Esophagus mucosa (tissue), 1 donor: ENCODE results near the gene FOXI3. TPM values are rescaled to one million over a fixed set of nuclear protein-coding genes. Genes with fewer than 3 reads are reported as not detected.

Experiments used
- ATAC-seq: fragments of 200-7000 bp; cut with Tn5 transposase; one replicate; pipeline ENCODE4 v1.9.1; 2020
- total RNA-seq: library from RNA; stranded (reverse); gene quantifications from one replicate; pipeline ENCODE4 v1.2.4, GENCODE V29; 2023
- donor health status: DM: yes; HTN: yes; CAD: no.

The FOXI3 gene
- total RNA-seq = not detected

DNA sequence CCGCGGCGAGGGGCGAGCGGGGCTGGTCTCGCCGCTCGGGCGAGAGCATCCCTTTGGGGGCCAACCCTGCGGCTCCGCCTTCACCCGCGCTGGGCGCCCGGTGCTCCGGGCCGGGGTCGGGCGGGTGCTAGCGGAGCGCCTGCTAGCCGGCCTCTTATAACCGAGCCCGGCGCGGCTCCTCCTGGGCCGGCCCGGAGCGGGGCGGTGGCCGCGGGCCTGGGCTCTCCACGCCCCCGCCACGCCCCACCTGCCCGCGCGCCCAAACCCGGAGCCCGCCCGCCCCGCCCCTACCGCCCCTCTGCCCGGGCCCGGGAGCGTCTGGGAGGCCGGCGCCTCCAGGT, at the start of gene FOXI3:
TSS of gene FOXI3 (minus strand) at position 129 of the 341 bp plus-strand sequence. CDS start 158 bp downstream, outside the sequence.
- ATAC-seq = no peak

DNA sequence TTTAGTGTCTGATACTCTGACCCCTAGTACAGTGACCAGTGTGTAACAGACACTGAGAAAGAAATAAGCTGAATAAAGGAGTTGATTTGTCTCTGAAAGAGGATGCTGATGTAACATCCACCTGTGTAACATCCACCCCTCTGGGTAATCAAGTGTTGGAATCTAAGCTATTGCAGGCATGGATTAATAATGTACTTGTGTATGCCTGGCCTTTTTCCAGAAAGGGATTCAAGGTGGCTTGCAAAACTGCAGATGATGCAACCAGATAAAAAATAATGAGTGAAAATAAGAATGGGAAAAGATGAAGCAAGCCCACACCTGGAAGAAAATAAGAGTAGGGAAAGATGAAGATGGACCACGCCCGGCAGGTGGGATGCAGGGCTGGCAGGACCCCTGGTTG, 48.2 kb upstream of the FOXI3 start:
- peak; percentile 69 for ATAC-seq

DNA sequence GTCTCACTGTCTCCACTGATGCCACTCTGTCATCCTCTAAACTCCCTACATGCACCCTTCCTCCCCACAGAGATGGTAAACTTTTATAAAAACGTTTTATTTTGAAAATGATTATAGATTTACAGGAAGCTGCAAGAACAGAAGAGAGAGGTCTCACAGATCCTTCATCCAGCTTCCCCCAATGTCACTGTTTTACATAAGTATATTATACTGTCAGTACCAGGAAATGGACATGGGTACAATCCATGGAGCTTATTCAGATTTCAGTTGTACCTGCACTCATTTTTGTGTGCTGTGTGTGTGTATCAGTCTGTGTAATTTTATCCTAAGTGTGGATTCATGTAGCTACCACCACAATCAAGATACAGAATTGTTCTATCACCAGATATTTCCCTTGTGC, 46.7 kb upstream of the FOXI3 start:
- no peak for ATAC-seq

DNA sequence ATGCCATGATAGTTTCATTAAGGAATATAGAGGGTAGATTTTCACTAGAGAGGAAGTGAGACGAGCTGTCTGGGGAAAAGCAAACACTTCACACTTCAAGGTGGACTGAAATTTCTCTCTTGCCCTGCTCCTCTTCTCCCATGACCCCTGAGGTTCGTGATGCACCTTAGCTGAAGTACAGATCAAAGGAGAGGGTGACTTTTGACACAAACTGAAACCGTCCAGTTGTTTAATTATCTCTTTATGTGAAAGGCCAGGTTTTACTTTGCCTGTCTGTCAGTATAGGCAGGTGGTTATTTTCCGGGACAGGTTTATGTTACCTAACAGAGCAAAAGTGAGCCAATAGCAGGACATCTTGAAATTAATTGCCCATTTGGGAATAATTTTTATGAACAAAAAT, 41.0 kb upstream of the FOXI3 start:
- ATAC-seq = no peak

DNA sequence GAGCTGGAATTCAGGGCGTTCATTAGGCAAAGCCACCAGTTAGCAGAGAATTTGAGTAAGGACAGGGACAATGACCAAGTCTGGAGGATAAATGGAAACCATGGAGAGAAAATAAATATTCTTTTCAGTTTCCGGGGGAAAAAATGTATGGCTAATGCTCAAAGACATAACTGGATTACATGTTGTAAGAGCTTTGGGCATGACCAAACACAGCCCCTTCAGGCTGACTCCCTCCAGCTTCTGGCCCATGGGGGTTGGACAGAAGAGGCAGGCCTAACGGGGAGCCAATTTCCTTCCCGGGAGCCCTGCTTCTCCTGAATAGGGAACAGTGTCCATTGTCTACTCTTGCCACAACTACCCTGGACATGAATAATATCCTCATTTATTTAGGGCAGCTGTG, 39.5 kb upstream of the FOXI3 start:
- ATAC-seq = no peak

DNA sequence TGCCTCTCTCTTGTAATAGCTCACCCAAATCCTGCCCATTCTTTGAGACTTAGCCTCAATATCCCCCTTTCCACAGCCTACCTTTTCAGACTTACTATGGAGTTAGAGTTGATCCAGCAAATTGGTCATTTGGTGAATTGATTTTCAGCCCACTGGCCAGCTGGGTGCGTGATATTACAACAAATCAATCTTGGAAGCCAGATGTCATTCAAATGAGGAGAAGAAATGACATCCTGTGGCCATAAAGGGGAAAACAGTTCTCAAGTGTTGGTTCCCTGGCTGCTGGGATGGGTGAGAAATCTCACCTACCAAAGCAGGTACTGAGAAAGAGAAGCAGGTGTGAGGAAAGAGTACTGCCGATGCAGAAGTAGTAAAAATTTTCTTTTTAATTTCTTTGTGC, 36.7 kb upstream of the FOXI3 start:
- ATAC-seq = no peak

DNA sequence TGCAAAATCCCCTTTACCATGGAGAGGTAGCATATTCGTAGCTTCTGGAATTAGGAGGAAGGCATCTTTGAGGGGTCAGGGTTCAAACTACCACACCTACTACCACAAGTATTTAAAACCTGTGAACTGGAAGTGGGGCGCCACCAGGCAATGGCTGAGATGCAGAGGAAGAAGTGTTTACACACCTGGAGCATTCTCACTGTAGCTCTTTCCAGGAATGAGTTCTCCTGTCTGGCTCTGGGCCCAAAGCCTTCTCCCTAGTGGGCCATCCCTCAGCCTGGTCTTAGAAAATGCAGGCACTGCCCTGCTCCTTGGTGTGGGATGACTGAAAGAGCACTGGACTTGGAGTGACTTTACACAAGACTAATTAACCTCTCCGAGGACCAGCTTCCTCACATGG, 30.7 kb upstream of the FOXI3 start:
- no peak for ATAC-seq

DNA sequence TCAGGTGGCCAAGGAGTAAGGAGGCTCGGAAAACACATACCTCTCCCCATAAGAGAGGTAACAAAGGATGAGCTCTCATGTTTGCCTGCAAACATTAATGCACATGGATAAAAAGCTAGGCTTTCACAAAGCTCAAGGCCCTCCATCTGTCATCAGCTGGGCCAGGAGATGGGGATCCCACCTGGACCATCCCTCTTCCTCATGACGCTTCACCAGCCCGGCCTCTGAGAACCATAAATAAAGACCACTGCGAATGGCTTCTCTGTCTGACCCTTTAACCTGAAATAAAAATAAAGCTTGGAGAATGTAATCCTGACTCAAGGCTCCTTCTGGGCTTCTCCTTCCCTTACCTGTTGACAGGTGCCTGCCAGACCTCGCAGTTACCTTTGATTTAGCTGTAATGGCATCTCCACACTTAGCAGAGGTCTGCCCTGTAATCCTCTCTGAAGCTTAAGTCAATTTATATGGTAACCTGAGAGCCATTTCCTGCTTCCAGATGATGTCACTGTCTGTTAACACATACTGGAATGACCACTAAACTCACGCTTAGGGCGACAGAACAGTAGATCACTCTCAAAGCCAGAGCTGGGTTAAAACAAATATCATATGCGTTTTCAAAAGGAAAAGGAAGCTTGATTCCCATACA, 29.3 kb upstream of the FOXI3 start:
- peak; percentile 74 for ATAC-seq

DNA sequence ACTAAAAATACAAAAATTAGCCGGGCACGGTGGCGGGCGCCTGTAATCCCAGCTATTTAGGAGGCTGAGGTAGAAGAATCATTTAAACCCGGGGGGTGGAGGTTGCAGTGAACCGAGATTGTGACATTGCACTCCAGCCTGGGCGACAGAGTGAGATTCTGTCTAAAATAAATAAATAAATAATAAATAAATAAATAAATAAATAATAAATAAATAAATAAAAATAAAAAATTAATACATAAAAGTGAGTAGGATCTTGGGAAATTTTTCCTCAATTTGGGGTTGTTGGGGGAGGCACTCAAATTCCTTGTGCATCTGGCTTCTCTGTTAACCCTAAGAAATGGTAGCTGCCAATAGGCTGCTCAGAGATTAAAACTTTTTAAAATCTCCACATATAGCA, 20.3 kb upstream of the FOXI3 start:
- no peak for ATAC-seq

DNA sequence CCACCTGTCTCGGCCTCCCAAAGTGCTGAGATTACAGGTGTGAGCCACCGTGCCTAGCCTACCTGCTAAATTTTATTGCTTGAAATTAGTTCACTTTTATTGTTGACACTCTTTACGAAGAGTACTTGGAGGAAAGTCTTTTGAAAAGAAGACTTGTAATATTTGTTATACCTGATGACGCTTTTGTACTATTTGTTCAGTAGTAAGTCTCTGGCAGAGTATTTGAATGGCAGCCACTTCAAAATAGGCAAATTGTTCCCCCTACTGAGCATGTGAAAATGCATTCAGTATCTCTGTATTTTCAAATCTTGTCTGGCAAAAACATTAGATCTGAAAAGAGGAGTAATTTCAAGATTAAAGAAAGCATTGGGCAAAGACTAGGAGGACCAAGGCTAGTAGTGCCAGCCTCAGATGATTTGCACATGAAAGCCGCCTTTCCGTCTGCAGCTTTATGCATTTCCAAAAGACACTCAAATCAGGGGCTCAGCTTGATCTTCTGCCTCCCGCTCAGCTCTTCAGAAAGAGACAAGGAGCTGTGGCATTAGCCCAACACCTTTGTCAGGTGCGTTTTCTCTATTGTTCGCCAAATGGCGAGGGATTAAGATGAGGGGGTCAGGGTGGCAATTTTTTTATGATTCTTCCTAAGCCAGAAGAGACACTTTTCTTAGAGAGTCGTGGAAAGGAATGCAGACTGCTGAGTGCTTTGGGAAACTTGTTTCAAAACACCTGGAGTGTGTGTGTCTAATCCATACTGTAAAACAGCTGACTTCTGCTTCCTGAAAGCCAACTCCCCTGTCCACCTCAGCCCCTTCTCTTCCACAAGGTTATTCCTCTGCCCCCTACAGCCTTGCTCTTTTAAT, 18.8 kb upstream of the FOXI3 start:
- ATAC-seq = no peak

DNA sequence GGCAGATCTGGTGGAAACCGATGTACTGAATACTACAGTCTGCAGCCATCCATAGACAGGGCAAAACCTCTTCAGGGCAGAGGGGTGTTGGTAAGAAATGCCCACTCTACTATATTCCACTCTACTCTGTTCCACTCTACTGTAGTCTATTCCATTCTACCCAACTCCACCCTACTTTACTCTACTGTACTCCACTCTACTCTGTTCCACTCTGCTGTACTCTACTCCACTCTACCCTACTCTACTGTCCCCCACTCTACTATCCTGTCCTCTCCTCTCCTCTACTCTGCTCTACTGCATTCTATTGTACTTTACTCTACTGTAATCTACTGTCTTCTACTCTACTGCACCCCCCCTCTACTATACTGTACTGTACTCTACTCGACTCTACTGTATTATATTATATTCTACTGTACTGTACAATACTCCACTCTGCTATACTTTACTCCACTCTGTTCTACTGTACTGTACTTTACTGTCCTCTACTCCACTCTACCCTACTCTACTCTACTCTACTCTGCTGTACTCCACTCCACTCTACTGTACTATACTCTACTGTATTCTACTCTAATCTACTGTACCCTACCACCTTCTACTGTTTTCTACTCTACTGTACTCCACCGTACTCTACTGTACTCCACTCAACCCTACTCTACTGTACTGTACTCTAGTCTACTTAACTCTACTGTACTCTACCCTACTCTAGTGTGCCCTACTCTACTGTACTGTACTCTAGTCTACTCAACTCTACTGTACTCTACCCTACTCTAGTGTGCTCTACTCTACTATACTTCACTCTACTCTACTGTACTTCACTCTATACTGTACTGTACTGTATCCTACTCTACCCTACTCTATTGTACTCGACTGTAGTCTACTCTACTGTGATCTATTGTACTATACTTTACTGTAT, 17.0 kb upstream of the FOXI3 start:
- ATAC-seq = peak; percentile 29

DNA sequence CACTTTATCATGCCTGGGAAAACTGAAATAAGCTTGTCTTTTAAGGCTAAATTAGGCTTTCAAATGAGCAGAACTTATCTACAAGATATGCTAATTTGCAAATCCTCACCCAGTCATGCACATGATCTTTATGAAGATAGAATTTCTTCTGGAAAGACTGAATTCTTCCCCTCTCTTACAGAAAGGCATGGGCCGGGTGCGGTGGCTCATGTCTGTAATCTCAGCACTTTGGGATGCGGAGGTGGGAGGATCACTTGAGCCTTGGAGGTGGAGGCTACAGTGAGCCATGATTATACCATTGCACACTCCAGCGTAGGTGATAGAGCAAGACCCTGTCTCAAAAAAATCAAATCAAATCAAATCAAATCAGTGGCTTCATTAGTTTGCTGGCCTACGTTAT, 11.7 kb upstream of the FOXI3 start:
- no peak for ATAC-seq

DNA sequence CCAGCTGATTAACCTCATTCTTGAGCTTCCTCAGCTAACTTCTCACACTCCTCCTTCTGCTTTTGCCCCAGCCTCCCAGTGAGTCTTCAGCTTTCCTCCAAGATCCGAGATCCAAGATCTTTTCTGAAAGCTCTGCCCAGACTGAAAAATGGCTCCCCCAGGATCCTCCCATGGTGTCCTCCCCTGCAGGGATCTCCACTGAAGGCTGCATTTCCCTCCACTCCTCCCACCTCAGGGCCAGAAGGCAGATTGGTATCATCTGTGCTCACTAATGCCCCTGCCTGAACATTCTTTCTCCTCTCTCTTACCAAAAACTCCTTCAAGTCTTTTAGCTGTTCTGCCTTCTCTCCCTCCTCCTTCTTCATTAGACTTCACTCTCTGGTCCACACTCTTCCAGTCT, 6.1 kb upstream of the FOXI3 start:
- no peak for ATAC-seq

DNA sequence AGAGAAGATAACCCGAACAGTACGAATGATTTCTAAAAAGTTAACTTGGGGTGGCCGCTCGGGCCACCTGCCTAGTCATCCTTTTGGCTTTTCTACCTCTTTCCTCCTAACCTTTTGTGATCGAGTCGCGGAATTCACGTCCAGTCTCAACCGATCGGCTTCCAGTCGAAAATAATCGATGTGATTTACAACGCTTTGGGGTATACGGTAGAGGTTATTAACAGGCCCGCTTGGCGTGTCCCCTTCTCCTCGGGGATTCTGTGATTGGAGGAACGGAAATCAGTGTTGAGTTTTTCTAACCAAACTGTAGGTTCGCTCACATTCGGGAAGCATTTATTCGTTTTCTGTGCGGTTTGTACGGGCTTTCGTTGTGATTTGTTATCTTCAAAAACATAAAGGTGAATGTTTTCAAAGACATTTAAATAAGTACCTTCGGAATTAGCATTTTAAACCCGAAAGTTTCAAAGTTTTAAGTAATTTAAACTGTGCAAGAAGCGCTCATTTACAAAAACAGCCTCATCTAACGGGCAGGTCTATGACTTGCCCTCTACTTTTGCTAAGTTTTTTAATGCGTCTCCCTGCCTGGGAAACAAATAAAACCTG, 588 bp upstream of the FOXI3 start:
- no peak for ATAC-seq

DNA sequence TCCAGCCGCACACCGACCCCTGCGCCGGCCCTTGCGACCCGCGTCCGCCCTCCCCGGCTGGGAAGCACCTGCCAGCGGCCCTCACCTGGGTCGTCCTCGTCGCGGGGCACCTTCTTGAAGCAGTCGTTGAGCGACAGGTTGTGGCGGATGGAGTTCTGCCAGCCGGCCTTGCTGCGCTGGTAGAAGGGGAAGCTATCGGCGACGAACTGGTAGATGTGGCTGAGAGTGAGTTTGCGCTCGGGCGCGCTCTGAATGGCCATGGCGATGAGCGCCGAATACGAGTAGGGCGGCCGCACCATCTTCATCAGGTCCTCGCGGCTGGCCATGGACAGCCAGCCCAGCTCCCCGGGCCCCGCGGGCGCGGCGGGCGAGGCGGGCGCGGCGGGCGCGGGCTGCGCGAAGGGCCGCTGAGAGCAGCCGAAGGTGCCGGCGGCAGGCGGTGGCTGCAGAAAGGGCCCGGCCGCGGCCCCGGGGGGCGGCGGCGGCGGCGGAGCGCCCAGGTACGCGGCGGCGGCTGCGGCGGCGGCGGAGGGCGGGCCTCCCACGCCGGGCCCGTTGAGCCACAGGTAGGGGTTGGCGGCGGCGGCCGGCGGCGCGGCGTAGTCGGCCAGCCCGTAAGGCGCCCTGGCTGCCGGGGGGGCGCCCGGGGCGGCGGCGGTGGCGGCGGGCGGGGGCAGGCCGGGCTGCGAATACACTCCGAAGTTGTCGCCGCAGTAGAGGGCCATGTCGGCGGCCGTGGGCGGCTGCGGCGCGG, 505 bp downstream of the FOXI3 start:
- ATAC-seq = no peak

DNA sequence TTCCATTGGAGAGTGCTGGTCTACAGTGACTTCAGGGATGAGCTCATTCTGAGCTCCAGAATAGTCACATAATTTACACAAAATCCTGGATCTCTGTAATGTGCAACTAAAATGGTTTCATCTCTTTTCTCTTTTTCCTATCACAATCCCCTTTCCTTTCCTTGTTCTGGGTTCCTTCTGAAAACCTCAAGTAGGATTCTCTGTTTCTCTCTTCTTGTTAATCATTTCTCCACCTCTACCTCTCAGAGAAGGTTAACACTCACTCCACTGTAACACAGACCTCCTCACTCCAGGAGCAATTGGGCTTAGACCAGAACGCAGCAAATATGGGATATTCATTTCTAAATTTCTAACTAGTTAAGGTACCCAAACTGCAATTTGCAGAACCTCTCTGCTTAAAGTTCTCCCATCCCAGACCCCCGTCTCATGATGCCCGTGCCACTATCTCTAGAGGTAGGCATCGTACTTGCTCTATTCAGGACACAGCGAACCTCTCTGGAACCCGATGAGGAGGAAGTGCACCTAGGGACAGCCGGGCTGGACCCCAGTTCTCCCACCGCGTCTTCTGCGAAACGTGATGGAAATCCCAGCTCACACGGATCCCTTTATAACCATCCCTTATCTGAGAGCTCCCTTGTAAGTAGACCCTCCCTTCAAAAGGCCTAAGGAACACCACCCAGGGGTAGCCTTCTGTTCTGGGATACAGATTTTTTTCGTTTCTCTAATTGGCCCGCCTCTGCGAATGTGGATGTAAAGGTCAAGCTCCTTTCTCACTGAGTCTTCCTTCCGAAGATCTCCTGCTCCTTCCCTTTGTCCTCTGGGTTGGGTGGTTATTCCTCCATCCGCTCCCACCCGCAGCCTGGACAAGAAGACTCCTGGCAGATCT, 1.3 kb downstream of the FOXI3 start:
- no peak for ATAC-seq

DNA sequence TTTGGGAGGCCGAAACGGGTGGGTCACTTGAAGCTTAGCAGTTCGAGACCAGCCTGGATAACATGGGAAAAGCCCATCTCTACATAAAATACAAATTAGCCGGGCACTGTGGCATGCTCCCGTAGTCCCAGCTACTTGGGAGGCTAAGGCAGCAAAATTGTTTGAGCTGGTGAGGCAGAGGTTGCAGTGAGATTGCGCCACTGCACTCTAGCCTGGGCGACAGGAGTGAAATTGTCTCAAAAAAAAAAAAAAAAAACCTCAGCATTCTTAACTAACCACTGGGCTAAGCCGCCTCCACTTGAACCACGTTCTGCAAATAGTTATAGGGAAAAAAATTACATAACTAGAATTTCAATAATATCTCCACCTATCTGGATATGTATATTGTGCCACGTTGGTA, 2.3 kb downstream of the FOXI3 start:
- no peak for ATAC-seq

DNA sequence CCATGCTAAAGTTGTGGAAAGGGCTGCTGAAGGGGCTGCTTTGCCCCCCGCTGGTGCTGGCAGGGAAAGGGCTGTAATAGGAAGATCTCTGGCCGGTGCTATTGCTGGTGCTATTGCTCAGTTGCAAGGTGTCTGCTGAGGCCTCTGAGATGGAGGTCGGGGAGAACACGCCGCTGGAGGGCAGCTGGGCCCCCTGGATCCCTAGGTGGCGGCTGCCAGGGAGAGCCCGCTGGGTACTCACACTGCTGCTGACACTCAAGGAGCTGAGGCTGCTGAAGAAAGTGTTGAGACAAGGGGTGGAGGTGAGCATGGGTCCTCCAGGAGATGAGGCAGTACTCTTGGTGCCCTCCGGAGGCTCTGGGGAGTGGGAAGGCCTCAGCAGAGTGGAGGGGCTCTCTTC, 4.2 kb downstream of the FOXI3 start:
- ATAC-seq = no peak

DNA sequence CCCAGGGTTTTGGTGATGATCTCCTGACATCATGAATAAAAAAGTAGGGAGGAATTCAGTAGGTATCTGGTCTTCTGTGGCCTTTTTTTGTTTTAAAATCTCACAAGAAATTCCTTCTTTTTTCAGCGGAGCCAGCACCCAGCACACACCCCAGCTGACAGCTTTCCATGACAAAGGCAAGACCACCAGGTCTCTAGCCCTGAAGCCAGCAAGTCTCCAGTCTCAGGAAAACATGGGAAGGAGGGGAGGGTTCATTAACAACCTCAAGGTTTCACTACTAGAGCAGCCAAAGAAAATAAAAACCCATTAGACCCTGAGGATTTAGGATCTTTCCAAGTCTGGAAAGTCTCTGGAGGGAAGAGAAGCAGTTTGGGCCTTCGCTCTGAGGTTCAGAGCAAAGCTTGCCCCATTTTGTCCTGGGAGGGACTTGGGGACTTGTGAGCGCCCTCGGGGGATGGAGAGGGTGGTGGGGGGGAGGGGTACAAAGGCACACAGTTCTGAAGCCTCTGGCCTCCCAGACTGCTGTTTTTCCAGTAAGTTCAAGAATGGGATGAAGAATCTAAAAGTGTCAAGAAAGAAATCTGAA, 9.0 kb downstream of the FOXI3 start:
- no peak for ATAC-seq

DNA sequence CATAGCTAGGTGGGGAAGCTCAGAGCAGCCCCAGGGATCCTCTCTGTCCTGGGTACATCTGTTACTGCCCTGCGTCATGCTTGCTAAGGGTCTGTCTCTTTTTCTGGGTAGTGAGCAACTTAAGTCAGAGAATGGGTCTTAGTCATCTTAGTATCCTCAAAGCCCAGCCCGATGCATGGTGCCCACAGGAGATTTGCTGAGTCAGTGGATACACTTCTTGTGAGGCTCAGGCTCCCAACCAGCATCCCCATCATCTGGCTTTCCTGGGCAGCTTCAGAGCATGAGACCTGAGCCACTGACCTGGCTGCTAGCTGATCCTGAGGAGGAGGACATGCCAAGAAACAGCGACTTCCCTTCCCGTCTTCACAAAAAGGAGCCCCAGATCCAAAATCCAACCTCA, 10.0 kb downstream of the FOXI3 start:
- no peak for ATAC-seq

DNA sequence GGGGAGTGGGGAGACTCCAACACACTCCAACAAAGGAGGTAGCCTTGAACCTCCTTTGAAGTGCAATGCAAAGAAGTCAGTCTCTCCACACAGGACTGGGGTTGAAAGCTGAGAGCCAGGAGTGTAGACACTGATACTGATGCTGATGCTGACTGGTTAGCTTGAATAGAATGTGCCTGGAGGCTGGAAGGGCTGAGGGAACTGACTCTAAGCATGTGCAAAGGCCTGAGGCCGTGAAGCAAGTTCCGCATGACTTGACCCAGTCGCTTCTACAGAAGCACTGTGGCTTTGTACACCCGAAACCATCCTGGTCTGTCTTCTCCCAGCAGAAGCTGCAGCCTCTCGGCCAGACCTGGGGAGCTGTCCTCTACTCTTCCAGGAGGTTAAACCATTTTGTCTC, 10.4 kb downstream of the FOXI3 start:
- ATAC-seq = no peak
